GM18499 (cell line): ENCODE data around the gene KRI1.

Source experiments
- ATAC-seq: cut with Tn5 transposase; IDR thresholded peaks from one replicate; pipeline ENCODE4 v1.9.1; 2021; ENCODE audit warnings: moderate number of reproducible peaks; ENCODE audit not compliant: insufficient read depth, unreplicated experiment

Gene KRI1

DNA sequence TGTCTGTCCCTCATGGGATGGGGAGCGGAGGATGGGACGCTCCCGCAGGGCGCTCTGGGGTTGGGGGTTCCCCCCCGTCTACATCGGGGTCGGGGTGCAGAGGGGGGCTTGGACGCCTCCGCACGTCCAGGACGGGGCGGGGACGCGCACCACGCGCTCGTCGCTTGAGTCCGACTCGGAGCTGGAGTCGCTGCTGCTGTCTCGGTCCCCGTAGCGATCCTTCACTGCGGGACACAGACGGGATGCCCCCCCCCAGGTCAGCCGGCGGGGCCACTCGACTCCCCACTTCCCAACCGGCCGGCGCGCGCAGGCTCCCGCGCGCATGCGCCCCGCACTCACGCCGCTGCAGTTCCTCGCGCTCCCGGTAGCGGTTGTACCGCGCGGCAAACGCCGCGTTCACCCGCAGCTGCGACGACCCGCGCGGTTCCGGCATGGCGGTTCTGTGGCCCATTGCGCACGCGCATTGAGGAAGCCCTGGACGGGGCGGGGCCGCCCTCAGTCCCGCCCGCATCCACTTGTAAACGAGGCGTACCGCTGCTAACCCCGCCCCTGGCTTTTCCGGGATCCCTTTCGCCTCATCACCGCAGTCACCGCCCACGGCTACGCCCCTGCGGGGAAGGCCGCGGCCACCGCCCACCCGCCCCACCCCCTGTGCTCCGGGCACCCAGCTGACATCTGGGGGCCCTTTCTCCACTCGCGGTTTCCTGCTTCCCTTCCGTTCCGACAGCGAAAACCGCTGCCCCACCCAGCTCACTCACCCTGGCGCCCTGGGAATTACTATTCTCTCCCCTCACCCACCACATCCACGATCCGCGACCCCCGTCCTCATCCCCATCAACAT is at the start of gene KRI1:
KRI1 (minus strand) TSS at position 444 of the 841 bp plus-strand sequence; CDS start at position 433, 11 bp downstream.
- peak; percentile 28 for ATAC-seq

DNA sequence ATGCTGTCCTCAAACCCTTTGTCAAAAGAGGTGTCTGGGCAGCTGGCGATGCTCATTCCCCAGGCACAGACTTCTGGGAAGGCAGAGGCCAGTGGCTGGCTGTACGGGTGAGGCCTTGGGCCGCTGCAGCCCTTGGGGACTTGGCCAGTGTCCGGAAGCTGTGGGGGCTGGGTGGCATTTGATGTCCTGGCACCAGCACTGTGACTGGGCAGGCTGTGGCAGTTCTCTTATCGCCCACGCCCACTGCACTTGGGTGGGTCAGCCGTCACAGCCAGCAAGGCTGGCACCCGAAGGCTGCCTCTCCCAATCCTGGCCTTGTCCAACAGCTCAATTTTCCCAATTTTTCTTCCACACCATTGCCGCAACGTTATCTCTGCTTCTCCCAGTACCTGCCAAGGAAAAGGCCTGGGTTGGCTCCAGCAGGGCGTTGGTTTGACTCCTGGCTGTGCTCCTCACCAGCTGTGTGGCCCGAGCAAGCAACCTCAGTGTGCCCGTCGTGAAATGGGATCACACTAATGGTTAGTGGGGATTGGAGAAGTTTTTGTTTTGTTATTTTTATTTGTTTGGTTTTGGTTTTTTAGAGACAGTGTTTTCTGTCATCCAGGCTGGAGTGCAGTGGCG is 46.8 kb upstream of the KRI1 start:
- no peak for ATAC-seq

DNA sequence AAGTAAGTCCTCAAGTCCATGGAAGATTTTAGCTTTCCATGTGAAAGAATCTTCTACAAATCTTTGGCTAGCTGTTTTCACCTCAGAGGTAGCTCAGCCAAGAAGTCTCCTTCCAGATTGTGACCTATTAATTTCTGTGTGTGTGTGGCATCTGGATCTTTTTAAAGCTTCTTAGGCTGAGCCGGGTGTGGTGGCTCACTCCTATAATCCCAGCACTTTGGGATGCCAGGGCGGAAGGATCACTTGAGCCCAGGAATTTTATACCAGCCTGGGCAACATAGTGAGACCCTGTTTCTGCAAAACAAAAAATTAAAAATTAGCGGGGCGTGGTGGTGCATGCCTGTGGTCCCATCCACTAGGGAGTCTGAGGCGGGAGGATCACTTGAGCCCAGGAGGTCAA is 46.1 kb upstream of the KRI1 start:
- no peak for ATAC-seq

DNA sequence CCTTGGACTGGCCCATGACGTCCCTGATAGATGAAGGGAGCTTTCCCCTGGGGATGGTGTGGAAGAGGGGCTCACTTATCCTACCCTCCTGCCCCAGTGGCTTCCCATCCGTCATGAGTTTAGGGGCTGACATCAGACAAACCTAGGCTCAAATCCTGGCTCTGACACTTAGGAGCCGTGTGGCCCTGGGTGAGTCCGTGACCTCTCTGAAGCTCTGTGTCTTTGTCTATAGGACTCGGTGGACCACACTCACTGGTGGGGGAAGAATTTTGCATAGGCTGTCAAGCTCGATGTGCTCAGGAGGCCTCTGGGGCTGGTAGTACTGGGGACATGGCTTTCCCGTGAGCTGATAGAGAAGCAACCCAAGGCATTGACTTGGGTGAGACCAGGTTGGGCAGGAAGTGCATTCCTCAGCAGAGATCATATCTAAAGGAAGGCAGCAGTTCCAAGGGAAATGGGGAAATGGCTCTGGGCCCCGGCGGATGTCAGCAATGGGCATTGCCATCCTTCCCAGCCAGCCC is 38.7 kb upstream of the KRI1 start:
- ATAC-seq: no peak

DNA sequence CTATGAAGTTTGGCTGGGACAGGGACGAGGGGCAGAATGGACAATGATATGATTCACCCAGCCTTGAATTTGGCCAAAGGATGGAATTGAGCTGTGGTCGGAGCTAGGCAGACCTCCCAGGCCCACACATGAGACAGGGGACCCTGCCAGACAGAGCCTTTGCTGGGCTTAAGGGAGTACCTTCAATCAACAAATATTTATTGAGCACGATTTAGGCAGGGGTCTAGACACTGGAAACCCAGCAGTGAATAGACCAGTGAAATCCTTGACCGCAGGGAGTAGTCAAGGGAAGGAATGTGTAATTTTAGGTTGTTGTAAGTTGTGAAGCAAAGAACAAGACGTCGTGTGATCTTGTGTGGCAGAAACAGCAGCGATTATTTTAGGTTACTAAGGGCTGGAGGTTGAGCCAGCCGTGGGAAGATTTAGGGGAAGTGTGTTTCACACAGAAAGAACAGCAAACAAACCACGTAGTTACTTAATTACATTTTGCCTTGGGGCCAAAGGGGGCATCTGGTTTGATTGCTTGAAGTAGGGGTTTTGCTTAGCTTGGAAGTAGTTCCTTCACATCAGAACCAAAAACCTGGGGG is 38.2 kb upstream of the KRI1 start:
- no peak for ATAC-seq

DNA sequence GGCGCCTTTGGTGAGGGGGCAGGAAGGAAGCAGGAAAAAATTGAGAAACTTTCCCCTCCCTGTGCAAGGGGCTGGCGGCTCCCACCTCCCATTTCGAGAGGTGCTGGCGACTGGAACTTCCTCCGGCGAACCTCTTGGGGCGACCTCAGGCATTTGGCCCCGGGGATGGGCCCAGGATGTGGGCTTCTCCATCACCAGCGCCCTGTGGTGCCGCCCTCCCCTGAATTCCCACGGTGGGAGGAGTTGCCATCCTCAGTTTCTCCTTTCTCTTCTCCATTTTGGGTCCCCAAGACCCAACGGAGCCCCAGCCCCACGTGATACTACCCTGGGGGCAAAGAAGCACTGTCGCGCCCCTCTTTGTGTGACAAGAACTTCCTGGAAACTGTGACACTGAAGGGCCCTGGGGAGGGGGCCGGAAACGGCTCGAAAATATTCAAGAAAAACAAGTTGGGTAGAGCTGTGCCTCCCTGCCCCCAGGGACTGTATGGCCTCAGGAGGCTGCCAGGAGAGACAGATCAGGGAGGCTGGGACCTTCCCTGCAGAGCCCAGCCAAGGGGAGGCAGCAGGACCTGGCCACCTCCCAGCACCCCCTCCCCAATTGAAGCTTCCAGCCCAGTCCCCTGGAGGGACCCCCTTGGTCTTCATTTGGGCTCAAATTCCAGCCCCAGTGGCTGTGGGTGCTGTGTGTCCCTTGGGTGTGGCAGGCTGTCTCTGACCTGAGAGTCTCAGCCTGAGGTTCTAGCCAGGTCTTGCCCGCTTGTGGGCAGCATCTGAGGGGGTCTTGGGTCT is 37.5 kb upstream of the KRI1 start:
- no peak for ATAC-seq

DNA sequence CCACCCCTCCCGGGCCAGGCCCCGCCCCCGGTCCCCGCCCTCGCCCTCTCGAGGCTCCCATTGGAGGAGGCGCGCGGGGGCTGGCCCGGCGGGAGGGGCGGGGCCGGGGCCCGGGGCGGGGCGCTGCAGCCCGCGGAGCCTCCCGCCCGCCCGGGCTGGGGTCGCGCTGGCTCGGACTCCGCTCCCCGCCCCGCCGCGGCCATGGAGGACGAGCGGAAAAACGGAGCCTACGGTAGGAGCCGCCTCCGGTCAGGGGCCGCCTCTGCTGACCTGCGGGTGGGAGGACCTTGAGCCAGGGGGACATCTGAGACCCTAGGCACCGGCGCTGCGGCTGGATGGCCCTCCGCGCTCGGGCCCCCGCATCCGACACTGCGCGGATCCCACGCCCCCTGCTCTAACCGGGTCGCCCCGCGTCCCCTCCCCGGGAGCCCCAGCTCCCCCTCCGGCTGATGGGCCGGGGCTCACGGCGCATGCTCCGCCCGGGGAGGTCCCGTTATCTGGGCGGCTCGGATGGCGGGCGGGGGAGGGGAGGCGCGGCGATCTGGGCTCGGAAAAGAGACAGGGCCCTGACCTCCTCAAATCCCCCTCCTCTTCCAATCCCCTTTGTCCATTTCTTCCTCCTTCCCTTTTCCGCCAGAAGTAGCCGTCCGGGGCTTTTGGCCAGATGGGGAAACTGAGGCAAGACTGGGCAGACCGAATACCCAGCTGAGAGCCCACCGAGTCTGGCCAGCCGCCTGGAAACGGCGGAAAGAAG is 36.7 kb upstream of the KRI1 start:
- no peak for ATAC-seq

DNA sequence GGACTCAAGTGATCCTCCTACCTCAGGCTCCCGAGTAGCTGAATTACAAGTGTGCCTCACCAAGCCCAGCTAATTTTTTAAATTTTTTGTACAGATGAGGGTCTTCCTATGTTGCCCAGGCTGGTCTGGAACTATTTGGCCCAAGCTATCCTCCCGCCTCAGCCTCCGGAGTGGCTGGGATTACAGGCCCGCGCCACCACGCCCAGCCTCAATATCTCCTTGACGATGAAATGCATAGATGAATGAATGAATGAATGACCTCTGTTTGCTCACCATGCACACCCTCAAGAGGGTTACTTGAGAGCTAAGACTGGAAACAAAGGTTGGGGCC is 36.2 kb upstream of the KRI1 start:
- no peak for ATAC-seq

DNA sequence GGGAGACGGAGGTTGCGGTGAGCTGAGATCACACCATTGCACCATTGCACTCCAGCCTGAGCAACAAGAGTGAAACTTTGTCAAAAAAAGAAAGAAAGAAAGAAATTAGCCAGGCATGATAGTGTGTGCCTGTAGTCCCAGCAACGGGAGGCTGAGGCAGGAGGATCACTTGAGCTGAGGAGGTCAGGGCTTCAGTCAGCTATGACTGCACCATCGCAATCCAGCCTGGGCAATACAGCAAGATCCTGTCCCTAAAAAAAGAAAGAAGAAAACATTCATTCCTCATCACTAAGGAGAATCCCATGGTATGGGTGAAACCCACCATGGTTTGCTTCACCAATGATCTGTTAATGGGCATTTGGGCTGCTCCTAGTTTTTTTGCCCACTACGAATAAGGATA is 34.3 kb upstream of the KRI1 start:
- no peak for ATAC-seq

DNA sequence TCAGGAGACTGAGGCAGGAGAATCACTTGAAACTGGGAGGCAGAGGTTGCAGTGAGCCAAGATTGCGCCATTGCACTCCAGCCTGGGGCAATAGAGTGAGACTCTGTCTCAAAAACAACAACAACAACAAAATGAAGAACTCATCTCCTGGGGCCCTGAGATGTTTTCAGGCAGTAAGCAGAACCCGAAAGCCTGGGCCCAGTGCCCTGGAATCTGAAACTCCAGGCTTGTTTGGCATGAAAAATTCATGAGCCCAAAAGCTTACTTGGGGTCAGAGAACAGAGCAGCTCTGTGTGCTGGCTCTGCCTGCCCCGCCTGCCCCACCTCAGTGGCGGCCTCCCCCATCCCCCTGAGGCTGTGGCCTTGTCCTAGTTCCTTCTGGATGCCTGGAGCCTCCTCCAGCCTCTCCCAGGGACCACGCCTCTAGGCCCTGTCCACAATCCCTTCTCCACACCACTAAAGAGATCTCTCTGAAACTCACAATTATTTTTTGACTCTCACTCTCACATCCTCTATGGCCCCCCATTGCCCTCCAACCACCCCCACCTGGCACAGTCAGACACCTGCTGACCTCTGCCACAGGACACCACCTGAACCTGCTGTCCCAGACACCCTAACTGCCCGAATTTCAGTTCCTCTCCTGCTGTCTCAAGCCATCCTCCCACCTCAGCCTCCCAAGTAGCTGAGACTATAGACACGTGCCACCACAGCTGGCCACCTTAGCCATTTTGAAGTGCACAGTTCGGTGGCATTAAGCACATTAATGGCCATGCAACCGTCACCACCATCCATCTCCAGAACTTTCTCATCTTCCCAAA is 28.2 kb upstream of the KRI1 start:
- ATAC-seq: no peak

DNA sequence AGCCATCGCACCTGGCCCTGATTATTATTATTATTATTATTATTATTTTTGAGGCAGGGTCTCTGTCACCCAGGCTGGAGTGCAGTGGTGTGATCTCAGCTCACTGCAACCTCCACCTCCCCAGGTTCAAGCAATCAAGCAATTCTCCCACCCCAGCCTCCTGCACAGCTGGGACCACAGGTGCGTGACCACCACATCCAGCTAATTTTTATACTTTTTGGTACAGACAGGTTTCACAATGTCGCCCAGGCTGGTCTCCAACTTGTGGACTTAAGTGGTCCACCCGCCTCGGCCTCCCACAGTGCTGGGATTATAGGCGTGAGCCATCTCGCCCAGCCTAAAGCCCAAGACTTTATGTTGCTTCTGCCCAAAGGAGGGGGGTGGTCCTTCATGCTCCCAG is 27.3 kb upstream of the KRI1 start:
- no peak for ATAC-seq

DNA sequence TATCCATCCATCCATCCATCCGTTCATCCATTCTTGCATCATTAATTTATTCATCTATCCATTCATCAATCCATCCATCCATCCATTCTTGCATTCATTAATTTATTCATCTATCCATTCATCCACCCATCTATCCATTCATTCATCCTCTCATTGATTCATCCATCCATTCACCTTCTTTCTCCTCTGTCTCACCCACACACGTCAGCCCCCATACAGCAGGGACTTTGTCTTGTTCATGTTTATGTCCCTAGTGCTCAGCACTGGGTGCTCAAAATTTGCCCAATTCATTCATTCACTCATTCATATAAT is 22.0 kb upstream of the KRI1 start:
- ATAC-seq: no peak

DNA sequence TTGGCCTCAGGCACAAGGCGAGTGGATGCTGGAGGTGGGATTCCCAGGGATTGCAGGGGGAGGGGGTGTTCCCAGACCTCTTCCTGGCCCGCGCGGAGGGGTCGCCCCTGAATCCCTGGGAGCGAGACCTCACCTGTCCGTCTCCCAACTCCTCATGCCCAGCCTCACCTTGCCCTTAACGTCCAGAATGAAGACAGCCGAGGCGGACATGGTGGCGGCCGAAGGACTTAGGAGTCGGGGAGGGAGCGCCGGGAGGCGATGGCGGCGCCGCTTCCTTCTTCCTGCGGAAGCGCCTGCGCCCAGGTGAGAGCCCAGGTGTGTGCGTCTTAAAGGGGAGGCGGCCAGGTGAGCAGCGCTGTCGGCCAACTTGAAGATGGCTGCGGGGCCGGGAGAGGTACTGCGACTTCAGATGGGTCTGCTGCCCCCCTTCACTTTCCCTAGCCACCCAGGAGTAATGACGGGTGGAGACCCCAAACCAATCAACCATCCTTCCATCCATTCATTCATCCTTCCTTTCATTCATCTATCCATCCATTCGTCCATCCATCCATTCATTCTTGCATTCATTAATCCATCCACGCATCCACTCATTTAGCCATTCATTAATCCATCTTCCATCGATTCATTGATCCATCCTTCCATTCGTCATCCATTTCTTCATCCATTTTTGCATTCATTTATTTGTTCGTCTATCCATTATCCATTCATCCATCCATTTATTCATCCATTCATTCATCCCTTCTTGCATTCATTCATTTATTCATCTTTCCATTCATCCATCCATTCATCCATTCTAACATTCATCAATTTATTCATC is 21.4 kb upstream of the KRI1 start, which contains the start of gene AP1M2:
AP1M2 (minus strand) TSS at position 291 of the 817 bp plus-strand sequence; CDS start at position 210, 81 bp downstream.
- no peak for ATAC-seq

DNA sequence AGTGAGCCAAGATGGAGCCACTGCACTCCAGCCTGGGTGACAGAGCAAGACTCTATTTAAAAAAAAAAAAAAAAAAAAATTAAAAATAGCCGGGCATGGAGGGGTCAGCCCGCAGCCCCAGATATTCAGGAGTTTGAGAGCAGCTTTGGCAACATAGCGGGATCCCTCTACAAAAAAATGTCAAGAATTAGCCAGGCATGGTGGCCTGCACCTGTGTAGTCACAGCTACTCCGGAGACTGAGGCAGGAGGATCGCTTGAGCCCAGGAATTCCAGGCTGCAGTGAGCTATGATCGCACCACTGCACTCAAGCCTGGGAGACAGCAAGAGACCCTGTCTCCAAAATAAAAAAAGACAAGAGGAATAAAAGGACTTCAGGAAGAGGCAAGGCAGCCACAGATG is 20.6 kb upstream of the KRI1 start:
- ATAC-seq: no peak

DNA sequence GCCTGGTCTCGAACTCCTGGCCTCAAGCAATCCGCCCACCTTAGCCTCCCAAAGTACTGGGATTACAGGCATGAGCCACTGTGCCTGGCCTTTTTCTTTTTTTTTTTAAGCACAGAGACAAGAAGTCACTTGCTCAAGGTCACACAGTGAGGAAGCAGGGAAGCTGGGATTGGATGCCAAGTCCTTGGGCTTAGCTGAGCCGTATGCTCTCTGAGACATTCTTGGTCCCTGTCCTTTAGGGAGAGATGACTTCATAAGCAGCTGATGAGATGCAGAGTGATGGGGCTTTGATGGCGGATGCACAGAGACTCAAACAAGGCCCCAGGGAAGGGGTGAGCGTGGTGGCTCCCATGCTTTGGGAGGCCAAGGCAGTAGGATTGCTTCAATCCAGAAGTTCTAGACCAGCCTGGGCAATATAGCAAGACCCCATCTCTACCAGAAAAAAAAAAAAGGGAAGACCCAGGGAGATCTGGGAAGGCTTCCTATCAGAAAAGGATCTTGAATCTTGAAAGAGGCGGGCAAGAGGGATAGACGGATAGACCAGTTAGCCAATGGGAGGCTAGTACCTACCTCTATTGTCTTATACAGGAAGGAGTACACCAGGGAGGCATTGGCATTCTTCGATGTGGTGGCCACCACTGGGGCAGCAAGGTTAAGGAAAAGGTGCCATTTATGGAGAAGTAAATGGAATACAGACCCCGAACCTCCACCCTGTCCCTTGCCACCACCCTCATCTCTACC is 17.4 kb upstream of the KRI1 start:
- ATAC-seq: no peak

DNA sequence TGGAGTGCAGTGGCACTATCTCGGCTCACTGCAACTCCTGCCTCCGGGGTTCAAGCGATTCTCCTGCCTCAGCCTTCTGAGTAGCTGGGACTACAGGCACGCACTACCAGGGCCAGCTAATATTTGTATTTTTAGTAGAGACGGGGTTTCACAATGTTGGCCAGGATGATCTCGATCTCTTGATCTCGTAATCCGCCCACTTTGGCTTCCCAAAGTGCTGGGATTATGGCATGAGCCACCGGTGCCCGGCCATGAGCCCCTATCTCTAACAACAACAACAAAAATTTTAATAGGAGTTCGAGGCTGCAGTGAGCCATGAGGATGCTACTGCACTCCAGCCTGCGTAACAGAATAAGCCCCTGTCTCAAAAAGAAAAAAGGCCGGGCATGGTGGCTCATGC is 16.3 kb upstream of the KRI1 start:
- no peak for ATAC-seq

DNA sequence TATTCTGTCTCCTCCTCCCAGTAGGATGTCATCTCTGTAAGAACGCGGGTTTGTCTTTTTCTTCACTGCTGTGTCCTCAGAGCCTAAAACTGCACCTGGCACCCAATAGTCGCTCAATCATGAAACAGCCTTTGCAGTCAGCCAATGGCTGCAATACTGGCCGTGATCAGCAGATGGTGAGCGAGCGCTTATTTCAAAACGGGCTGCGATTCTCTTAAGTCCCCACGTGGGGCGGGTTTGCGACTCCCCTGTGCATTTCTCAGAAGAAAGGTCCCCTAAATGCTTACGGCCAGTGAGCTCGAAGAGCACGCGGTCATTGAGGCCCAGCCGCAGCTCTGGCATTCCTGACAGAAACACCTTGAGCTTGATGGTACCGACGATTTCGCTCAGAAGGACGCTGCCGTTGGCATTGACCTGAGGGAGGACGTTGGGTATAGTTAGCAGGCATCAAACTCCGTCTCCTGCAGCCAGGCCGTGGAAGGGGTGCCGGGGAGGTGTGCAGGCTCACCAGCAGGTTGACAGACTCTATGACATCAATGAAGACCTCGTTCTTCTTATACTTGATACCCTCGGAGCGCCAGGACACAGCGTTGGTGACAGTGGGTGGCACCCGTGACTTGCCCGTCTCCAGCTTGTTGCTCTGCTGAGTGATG is 15.3 kb upstream of the KRI1 start:
- no peak for ATAC-seq
